Left cardiac atrium (tissue), 4 donors: ENCODE measurements around the gene CD1D. TPM values are rescaled to one million over a fixed set of nuclear protein-coding genes. Genes with fewer than 3 reads are reported as not detected.
"Not testable (repeated sequence)": the region's sequence is repeated elsewhere in the genome, so short reads cannot be mapped to it uniquely, and the experiment has no call there.

ENCODE experiments used
- ATAC-seq, 2 donors: fragments of 200-7000 bp; cut with Tn5 transposase; one replicate each; pipeline ENCODE4 v1.9.1; 2020; ENCODE audit warnings: mild to moderate bottlenecking in 2 of 2, moderate library complexity in 2 of 2
- DNase-seq: peaks from one replicate; pipeline ENCODE4 v3.0.0-alpha.2; 2020
- intact Hi-C, 2 donors: fragments of 100-400 bp; cut with DNase I; formaldehyde crosslinking; loops; one replicate each; pipeline versions ENCODE4 v1.14.1 to v1.15.1; 2022 to 2023
- total RNA-seq, 2 donors: library from RNA; stranded (reverse); fragmentation: NEBNext Ultra II Directional; extraction: Animal tissue kit (Norgen Biotek cat#: 25700); gene quantifications; one replicate each; pipeline ENCODE4 v1.2.1, GENCODE V29; 2021
- donor health status: DM: no; HTN: yes; CAD: no.
- donor health status: DM: no; HTN: yes; CAD: no; lungs with severe emphysema.
- donor health status: DM: yes; HTN: yes; CAD: no.
- donor health status: Dilated cardiomyopathy.

CD1D gene
- total RNA-seq, 2 donors from 2014 or later, result 0.74 to 0.76 TPM

DNA sequence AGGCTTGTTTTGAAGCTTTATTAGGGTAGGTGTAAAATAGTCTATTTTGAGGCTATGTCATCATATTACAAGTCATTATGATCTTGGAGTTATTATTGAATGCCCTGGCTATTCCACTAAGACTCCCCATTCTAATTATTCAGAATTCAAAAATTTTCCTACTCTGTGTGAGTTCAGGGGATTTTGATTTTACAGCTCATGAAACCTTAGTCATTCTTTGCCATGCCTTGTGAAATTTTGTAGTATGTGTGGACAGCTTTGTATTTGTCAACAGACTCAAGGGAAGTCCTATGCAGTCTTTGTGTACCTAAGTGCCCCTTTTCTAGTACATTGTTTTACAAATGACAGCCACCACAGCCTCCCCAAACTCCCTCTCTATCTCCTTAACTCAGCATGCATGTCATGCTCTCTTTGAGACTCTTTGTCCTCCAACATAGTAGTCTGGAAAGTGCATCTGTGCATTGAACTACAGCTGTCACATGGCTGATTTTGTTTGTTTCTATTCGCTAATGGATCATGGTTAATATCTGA lies 28.0 kb downstream of the CD1D start:
- no peak for ATAC-seq
- no peak for DNase-seq
- intact Hi-C loops, result loop anchor here in 1 of 2 donors (10.0 kb wide), 1 partner anchor 866 kb away; the partner anchor contains the start of gene AIM2

- ATAC-seq (no peak), DNase-seq (no peak)
- intact Hi-C loops, result no loop called here
Measured at GRCh38 chr1:158212320-158212719, 31.6 kb downstream of the CD1D start.

GRCh38 chr1:158223445-158223844 lies 42.8 kb downstream of the CD1D start:
- not testable (repeated sequence) for DNase-seq

GRCh38 chr1:158227904-158228623 lies 47.4 kb downstream of the CD1D start:
- no peak for ATAC-seq
- intact Hi-C loops, result no loop called here
- no peak for DNase-seq

More at GRCh38 chr1:158223445-158223844, 42.8 kb downstream of the CD1D start:
- ATAC-seq, intact Hi-C loops: not testable (repeated sequence)

Other genes starting within 250 kb of the CD1D start
- 10 to 100 TPM; 19.7 to 21.2 TPM for gene KIRREL1, start 187.2 kb upstream of the CD1D start, total RNA-seq
- not detected for gene CD1A, start 73.5 kb downstream of the CD1D start, total RNA-seq
- gene CD1C, start 109.0 kb downstream of the CD1D start, total RNA-seq, result under 1 TPM in 1 of 2 donors, not detected in 1; 0.50 TPM
- gene CD1B, start 150.6 kb downstream of the CD1D start, total RNA-seq, result not detected
- gene CD1E, start 173.0 kb downstream of the CD1D start, total RNA-seq, result not detected
- not detected for gene OR10T2, start 218.6 kb downstream of the CD1D start, total RNA-seq
- gene OR10K2, start 245.3 kb downstream of the CD1D start, total RNA-seq, result not detected